GM21825 (cell line): ENCODE results near the gene SCN2A.

ENCODE experiments used
- ATAC-seq: cut with Tn5 transposase; IDR thresholded peaks from one replicate; pipeline ENCODE4 v1.9.1; 2021; ENCODE audit warnings: mild to moderate bottlenecking, moderate library complexity; ENCODE audit not compliant: unreplicated experiment

SCN2A gene

DNA sequence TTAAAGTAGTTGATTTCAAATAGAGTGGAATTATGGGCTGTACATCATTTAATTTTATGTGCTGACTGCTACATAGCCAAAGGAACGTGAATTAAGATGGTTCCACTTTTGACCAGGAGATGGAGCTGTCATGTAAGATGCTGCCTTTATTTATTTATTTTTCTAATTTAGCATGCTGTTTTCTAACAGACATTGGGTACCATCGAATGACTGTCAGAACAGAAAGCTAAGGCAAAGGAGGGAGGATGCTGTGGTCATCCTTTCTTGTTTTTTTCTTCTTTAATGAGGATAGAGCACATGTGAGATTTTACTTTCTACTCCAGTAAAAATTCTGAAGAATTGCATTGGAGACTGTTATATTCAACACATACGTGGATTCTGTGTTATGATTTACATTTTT, at the start of gene SCN2A:
Gene SCN2A (plus strand): TSS at position 185 of the 400 bp plus-strand sequence. CDS start 56,410 bp downstream, outside the sequence.
- ATAC-seq = no peak

- ATAC-seq = no peak
These were observed 48.0 kb upstream of the SCN2A start for GRCh38 chr2:165191096-165191728.

DNA sequence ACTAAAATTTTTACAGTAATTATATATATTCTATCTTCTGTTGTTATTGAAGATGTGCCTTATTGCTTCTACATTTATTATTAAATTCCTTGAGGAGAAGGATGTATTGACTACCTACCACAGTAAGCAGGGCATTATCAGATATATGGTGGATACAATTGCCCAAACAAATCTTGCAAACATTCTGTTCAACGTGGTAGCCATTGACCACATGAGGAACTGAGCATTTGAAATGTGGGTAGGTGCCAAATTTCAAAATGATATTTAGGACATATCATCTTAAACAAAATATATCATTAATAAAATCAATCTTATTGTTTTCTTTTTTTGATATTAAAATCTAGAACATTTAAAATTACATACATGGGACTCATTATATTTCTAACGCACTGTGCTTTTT, 46.5 kb upstream of the SCN2A start:
- no peak for ATAC-seq

- peak; percentile 97 for ATAC-seq
These were observed 45.9 kb upstream of the SCN2A start for GRCh38 chr2:165193178-165193777.

GRCh38 chr2:165196411-165196810, 42.8 kb upstream of the SCN2A start:
- no peak for ATAC-seq

DNA sequence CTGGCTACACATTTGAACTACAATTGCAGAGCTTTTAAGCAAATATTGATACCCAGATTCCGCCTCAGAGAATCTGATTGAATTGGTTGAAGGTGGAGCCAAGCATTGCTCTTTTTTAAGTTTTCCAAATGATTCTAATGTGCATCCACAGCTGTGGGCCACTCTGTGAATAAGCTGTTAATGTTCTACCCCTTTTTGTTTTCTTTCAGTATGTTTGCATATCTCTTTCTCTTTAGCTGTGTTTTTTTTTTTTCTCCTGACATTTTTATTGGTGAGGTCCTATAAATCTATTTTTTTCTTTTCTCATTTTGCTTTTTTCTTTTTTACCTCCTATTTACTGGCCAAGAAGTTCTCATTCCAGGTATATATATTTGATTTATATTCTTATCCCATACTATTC, 41.9 kb upstream of the SCN2A start:
- ATAC-seq = no peak

- ATAC-seq = no peak
These were observed 41.0 kb upstream of the SCN2A start for GRCh38 chr2:165198181-165198580.

GRCh38 chr2:165202239-165202638, 37.0 kb upstream of the SCN2A start:
- ATAC-seq = no peak

DNA sequence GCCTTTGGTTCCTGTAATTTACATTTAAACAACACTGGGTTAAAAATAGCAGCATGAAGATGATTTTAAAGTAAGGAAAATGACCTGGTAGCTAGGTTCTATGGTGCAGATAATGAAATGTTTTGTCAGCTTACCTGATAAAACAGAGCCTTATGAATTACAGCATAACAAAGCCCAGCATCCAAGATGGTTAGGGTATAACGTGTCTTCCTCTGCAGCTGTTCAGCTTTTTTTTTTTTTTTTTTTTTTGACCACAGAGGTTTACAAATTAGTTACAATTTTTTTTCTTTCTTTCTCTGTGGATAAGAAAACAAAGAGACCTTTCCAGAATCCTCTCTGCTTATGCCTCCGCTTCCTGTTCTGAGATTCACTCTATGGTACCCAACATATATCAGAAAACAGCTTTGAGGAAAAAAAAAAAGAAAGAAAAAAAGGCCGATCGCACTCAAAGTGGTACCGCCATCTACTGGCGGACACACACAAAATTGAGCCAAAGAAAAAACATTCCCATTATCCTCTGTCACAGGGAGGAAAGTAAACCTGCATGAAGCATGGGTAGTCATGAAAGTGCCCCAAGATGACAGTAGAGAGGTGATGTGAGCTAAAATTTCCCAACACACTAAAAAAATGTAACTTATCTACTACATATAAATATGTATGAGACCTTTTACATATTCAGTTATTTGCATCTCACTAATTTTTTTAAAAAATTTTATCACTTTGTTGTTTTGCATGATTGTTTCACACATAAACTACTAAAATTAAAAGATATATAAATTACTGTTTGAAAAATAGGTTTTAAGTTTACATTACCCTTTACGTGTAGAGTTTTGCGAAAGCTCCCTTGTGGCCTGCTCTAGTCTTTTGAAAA, 35.3 kb upstream of the SCN2A start, which contains the start of gene SCN3A:
Gene SCN3A (minus strand): TSS at position 362 of the 871 bp plus-strand sequence. CDS start 27,656 bp downstream, outside the sequence.
- ATAC-seq = peak; percentile 67

GRCh38 chr2:165205865-165206264, 33.3 kb upstream of the SCN2A start:
- no peak for ATAC-seq

GRCh38 chr2:165208094-165208493, 31.1 kb upstream of the SCN2A start:
- no peak for ATAC-seq

DNA sequence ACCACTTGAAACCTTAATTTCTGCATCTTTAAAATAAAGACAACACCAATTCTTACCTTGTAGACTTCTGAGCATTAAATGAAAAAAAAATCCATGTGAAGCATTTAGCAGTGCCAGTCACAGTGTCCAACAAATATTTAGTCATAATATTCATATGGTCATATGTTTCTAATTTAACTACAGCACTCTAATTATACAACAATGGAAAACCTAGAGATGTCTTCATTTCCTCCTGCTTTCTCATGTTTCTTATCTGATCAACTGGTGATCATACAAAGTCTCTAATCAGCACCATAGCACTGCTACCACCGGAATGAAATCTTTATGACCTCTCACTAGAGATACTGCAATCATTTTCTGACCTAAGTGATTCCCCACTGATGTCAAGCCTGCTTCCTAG, 25.1 kb upstream of the SCN2A start:
- ATAC-seq = no peak

DNA sequence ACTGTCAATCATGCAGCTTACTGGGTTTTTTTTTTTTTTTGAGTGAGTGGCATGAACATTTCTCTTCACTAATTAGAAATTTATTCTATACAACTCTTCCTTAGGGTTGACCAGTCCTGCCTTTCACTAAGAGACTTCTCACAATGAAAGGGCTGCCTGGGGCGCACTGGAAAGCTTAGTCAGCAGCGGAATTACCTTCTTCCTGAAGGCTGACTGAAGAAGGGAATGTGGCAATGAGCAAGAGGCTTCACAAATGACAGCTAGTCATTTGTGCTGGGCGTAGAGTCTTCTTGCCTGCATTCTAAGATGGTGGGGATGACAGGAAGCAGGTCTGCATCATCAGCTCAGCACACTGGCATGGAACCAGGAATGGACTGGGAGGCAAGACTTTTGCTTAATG, 19.7 kb upstream of the SCN2A start:
- no peak for ATAC-seq

DNA sequence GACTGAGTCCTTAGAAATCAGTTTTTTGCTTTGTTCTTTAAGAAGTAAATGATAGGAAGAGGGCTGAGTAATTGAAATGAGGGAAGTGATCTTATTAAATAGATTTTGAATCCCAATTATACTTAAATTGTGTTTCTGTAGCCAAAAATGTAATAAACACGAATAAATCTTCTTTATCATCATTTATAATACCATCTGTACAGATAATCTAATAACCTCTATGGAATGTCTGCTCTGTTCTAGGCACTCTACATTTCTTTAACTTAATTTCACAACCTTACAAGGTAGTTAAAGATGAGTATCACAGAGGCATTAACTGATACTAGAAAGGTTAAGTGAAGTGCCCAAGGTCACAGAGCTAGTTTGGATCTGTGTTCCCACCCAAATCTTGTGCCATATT, 14.3 kb upstream of the SCN2A start:
- ATAC-seq = no peak

- no peak for ATAC-seq
These were observed 11.6 kb upstream of the SCN2A start for GRCh38 chr2:165227571-165227970.

GRCh38 chr2:165237056-165237455, 2.2 kb upstream of the SCN2A start:
- no peak for ATAC-seq

DNA sequence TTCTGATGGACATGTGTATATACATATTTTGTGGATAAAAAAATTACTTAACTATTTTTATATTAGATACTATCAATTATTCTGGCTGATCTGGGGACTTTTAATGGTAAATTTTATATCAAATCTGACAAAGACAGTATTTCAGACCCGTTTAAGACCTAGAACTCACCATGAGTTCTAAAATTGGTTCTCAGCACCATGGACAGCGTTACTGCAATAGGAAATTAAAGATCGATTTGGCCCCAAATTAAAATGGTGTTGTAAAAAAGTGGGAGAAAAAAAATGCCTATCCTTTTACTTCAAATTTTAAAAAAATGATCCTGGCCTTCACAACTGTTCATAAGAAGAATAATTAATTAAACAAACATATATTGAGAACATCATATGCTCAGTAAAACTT, 919 bp upstream of the SCN2A start:
- ATAC-seq = no peak

GRCh38 chr2:165239856-165240515, 772 bp downstream of the SCN2A start:
- ATAC-seq = no peak

GRCh38 chr2:165240916-165241315, 1.7 kb downstream of the SCN2A start:
- no peak for ATAC-seq

DNA sequence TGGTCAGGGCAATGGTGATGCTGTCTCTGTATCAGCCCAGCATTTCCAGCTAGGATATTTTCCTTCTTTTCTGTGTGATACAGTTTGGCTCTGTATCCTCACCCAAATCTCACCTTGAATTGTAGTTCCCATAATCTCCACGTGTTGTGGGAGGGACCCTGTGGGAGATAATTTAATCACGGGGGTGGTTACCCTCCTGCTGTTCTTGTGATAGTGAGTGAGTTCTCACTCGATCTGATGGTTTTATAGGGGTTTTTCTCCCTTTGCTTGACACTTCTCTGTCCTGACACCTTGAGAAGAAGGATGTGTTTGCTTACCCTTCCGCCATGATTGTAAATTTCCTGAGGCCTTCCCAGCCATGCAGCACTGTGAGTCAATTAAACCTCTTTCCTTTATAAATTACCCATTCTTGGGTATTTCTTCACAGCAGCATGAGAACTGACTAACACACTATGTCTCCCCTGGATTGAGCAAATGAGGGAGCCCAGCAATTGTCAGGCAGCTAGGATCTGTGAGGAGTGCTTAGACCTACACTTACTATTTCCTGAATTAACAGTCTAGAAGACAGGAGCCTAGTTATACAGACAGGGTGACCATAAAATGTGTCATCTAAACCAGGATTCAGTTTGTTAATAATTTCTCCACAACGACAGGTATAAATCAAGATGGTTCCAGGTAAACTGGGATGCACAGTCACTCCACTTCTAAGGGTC, 6.0 kb downstream of the SCN2A start:
- no peak for ATAC-seq

- ATAC-seq = no peak
These were observed 9.0 kb downstream of the SCN2A start for GRCh38 chr2:165248238-165248637.
